GM18526 (cell line): ENCODE measurements around the gene CYFIP2.

Experiments
- POLR2A ChIP-seq: IDR thresholded peaks from 3 replicates; pipeline ENCODE4 v1.6.1; 2011; ENCODE audit not compliant: insufficient read length; ENCODE audit errors: extremely low read depth

CYFIP2 gene

DNA sequence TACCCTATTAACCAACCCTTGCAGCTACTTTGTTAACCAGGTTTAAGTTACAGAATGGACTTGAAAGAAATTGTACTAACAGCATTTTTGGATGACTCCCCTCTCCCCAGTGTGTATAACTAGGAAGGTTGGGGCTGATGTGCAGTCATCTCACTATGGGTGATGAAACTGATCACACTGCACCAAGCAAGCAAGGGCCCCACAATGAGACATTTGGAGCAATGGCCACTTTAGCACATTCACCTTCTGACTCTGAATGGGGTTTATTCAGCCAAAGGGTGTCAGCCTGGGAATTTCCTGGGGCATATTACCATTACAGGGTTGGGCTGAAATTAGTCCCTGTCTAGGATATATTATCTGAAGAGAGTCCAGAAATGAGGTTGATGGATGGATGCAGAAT lies 18.7 kb upstream of the CYFIP2 start:
- TF ChIP-seq POLR2A = no peak

DNA sequence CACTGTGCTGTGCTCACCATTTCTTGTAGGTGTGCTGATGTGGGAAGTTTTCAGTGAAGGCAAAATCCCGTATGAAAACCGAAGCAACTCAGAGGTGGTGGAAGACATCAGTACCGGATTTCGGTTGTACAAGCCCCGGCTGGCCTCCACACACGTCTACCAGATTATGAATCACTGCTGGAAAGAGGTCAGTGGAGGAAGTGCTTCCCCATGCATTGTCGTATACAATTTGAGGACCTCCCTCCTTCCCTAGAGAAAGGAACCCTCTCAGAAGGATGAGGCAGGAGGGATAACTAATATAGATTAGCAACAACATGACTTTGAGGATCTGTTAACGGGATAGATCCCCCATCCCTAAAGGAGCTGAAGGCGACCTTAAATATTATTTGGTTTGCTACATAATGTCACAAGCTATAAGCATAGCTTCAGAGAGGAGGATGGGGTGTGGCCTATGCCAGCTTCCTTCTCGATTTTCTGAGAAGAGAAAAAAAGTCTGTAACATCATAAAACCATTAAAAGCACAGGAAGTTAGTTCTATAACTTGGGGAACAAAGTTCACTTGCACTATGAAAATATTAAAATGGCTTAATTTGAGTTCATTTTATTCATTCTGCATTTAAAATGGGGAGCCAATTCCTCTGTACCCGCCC lies 17.0 kb upstream of the CYFIP2 start:
- TF ChIP-seq POLR2A = no peak

- no peak for TF ChIP-seq POLR2A
These were observed 13.0 kb upstream of the CYFIP2 start for GRCh38 chr5:157252711-157253465.

GRCh38 chr5:157253547-157253946 lies 12.4 kb upstream of the CYFIP2 start:
- no peak for TF ChIP-seq POLR2A

DNA sequence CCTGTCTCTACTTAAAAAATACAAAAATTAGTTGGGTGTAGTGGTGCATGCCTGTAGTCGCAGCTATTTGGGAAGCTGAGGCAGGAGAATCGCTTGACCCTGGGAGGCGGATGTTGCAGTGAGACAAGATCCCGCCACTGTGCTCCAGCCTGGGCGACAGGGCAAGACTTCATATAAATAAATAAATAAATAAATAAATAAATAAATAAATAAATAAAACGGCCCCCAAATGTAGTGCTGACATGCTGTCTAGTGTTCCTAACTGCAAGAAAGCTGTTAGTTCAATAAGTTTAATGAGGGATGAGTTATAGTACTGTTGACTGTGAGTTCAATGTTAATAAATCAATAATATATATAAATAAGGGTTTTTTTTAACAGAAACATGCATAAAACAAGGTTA lies 7.5 kb upstream of the CYFIP2 start:
- TF ChIP-seq POLR2A = no peak

GRCh38 chr5:157259699-157260098 lies 6.2 kb upstream of the CYFIP2 start:
- no peak for TF ChIP-seq POLR2A

- no peak for TF ChIP-seq POLR2A
These were observed 2.3 kb upstream of the CYFIP2 start for GRCh38 chr5:157263496-157264090.

DNA sequence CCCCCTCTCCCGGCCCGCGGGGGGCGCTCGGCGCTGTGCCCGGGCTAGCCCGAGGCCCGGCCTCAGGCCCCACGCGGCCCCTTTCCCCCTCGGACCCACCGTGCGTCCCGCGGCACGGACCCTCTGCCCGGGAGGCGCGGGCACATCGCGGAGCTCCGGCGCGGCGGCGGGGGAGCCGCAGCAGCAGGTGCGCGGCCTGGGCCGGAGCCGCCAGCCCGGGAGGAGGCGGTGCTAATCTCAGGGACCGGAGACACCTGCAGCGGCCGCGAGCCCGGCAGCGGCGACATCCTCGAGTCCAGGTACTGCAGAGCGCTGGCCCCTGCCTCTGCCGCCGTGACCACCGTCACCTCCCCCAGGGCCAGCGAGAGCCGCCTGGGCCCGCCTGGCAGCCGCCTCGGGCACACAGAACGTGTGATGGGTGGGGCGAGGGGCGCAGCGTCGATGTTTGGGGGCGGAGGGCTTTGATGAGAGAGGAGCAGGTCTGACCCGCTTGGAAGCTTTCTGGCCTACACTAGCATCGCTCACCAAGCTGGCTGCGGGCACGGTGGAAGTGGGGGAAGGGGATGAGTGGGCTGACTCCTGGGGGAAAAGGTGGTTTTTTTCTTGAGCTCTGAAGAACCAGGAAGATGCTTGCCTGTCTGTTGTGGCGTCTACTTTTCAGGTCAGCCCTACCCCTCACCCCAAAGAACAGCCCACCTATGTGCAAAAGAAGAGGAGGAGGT lies 524 bp downstream of the CYFIP2 start:
- TF ChIP-seq POLR2A = no peak

- no peak for TF ChIP-seq POLR2A
These were observed 1.1 kb downstream of the CYFIP2 start for GRCh38 chr5:157267025-157267424.

DNA sequence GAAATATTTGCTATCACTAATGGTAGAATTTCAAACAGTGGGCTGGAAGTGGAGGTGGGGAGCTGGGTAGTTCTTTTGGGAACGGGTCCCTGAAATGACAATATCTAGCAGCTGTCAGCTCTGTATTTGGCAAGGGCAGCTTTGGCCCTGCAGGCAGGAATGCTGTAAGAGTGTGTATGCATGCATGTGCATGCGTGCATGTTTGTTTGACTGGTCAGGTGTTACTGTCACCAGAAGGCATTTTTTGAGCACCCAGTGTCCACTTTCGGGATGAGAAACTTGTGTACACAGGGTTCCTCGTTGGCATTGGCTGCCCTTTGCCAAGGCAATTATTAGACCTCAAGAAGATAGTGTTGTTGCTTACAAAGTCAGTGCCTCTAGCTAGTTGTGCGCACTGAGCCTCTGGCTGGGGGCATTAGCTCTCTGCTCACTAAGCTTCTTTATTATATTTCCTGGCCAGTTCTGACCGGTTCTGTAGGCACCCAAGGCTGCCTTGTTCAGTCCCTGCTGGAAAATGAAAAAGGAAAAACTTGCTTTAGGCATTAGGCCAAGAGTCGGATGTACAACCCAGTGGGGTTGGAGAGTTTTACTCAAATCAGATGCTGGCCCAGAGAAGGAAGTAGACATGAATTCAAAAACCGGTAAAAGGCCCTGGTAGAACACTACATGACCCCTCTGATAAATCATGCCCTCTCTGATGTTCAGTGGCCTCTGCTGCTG lies 2.0 kb downstream of the CYFIP2 start:
- TF ChIP-seq POLR2A = no peak

DNA sequence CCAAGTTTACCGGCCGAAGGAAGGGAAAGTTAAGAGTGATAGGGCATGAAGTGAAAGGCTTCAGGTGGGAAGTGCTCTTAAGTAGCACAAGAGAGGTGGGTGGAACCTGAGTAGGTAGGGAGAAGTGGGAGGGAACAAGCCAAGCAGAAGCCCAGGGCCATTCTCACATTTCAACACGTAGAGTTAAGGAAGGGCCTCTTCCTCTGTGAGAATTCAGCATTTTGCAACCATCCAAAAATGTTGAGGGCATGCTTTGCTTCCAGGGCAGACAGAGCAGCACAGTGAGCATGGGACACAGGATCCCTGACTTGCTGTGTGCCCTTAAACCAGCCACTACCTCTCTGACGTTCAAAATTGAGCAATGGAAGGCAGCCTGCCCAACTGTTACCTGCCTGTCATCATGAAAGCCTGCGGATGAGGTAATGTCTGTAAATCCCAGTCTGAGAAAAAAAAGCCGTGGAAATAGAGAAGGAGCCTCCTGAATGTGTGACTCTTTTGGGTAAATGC lies 3.3 kb downstream of the CYFIP2 start:
- TF ChIP-seq POLR2A = no peak

DNA sequence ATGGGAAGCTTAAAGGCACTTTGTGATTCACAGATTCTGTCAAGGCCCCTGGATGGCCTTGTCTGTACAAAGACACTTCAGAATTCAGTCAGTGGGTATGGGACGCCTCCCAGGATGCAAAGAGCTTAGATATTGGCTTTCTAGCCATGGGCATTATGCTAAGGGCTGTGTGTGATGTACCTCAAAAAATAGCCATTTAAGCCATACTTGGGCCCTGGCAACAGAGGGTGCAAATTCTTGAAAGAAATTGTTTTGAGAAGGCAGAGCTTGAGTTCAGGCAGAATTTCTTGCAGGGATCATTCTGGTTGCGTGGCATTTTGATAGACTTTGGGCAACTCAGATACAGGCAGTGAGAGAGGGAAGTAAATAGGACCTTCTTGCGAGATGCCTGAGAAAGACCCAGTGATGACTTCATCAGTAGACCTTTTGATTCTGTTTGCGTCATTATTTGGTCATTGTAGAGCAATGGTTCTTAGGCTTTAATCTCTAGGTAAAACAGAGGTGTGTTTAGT lies 3.9 kb downstream of the CYFIP2 start:
- no peak for TF ChIP-seq POLR2A

DNA sequence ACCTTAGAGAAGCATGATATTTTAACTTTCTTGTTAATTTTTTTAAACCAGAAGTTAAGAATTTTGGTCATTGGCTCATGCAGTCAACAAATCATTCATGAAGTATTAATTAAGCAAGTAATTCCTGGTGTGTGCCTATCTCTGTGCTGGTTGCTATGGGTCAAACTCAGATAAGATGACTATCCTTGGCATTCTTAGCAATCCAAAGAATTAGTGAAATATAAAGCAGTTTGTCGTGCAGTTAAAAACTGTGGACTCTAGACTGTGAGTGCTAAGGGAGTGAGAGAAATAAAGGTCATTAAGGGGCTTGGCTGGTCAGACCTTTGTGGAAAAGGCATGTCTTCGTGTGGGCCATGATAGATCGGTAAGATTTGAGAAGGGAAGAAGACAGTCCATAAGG lies 4.8 kb downstream of the CYFIP2 start:
- no peak for TF ChIP-seq POLR2A

DNA sequence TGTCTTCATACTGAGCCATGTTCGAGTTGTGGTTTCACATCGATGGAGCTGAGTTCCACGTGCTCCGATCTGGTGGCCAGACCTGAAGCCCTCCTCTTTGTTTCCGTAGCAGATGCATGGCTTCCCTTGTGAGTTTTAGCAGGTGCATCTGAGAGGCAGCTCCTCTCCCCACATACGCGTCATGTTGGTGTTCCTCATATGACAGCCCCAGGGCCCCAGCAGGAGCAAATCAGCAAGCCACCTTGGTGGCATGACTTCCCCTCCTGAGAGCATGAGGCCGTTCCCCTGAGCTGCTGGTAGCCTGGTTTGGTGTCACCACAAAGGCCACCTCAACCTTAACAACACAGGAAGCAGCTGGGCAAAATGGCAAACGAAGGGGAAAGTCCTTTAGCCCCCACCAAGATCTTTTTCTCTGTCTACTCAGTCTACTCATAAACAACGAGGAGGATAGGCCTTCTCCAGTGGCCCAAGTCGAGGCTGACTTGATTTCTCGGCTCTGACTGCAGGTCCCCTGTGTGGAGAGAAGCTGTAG lies 5.9 kb downstream of the CYFIP2 start:
- TF ChIP-seq POLR2A = peak; percentile 63

GRCh38 chr5:157273131-157273556 lies 7.2 kb downstream of the CYFIP2 start:
- peak; percentile 13 for TF ChIP-seq POLR2A

DNA sequence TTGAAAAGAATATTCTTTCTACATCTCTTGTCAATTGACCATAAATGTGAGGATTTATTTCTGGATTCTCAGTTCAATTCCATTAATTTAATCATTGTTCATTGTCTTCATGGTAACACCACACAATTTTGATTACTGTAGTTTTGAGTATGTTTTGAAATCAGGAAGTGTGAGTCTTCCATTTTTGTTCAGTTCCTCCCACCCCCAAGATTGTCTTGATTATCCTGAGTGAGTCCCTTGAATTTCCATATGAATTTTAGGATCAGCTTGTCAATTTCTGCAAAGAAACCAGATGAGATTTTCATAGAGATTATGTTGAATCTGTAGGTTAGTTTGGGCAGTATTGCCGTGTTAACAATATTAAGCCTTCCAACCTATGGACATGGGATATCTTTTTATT lies 9.5 kb downstream of the CYFIP2 start:
- no peak for TF ChIP-seq POLR2A
